HCT116 (cell line): Measurements from ENCODE around the gene IGSF9. TPM values are rescaled to one million over a fixed set of nuclear protein-coding genes. Genes with fewer than 3 reads are reported as not detected.

Experiments used
- ATAC-seq: fragments of 200-7000 bp; cut with Tn5 transposase; 2 replicates; pipeline ENCODE4 v1.9.1; 2020; ENCODE audit warnings: mild to moderate bottlenecking, moderate library complexity
- BruUV-seq: library from RNA; stranded (reverse); fragments of 400-500 nt; replicated peaks from 2 replicates; lab custom pipeline; 2021; lab: Mats Ljungman, UMichigan
- CTCF ChIA-PET: fragments of 300-600 bp; sonication (Branson Sonifier 250); formaldehyde crosslinking; loops from one replicate; lab custom pipeline; 2021; ENCODE audit warnings: antibody characterized with exemption; lab: Charles Lee
- POLR2A ChIA-PET: fragments of 300-600, 350-600 bp; sonication (Branson Sonifier 250); formaldehyde crosslinking; loops from one replicate; lab custom pipeline; 2021; ENCODE audit warnings: antibody characterized with exemption; lab: Charles Lee
- RAD21 ChIA-PET, 2 experiments: fragments of 300-600 bp; sonication (Branson Sonifier 250); formaldehyde crosslinking; loops; one replicate each; lab custom pipeline; 2023; ENCODE audit warnings: low total read pairs in 2 of 2; ENCODE audit not compliant: uncharacterized antibody in 2 of 2, unreplicated experiment in 2 of 2, low non-redundant PET in 1 of 2; lab: Charles Lee
- DNase-seq: peaks from one replicate; pipeline ENCODE4 v3.0.0-alpha.2; 2010; ENCODE audit warnings: low read depth, low spot score
- H2AFZ ChIP-seq: fragments of 200-600 bp; shearing (Covaris generic), sonication (generic); 2 replicates; pipeline ENCODE4 v1.6.1; 2017; ENCODE audit warnings: low read depth, mixed run types, mixed read lengths, antibody characterized with exemption, low read length; ENCODE audit not compliant: poor library complexity, severe bottlenecking
- H3K27ac ChIP-seq: 2 replicates; pipeline ENCODE4 v1.5.1; 2012; ENCODE audit warnings: low read depth, low read length
- H3K27me3 ChIP-seq: fragments of 200-600 bp; sonication (generic); 2 replicates; pipeline ENCODE4 v1.6.1; 2016; ENCODE audit warnings: mixed run types, low read length, mixed read lengths; ENCODE audit not compliant: insufficient read depth
- H3K36me3 ChIP-seq, 2 experiments: fragments of 200-500 bp in 1 of 2; fragments of 200-600 bp in 1 of 2; sonication (Bioruptor generic) in 1 of 2; sonication (generic) in 1 of 2; 2 replicates each; pipeline versions ENCODE4 v1.5.1 to v1.6.1; 2014 to 2016; ENCODE audit warnings: low read length in 2 of 2, inconsistent platforms in 1 of 2, mixed read lengths in 1 of 2, mixed run types in 1 of 2; ENCODE audit not compliant: insufficient read depth in 2 of 2, control insufficient read depth in 1 of 2
- H3K4me1 ChIP-seq, 2 experiments: fragments of 200-600 bp in 1 of 2; sonication (generic) in 1 of 2; 2 replicates each; pipeline versions ENCODE4 v1.5.1 to v1.6.1; 2012 to 2017; ENCODE audit warnings: low read length in 2 of 2, inconsistent platforms in 1 of 2, mild to moderate bottlenecking in 1 of 2, mixed read lengths in 1 of 2, mixed run types in 1 of 2, moderate library complexity in 1 of 2; ENCODE audit not compliant: insufficient read depth in 2 of 2, control insufficient read depth in 1 of 2
- H3K4me2 ChIP-seq: fragments of 200-600 bp; sonication (generic); 2 replicates; pipeline ENCODE4 v1.6.1; 2017; ENCODE audit warnings: mixed run types, low read length, mixed read lengths
- H3K4me3 ChIP-seq, 2 experiments: fragments of 200-600 bp in 1 of 2; sonication (generic) in 1 of 2; replicated peaks in 1 of 2; 2 replicates each; pipeline ENCODE4 v1.5.1; 2011 to 2016; ENCODE audit warnings: low read length in 2 of 2, control low read depth in 1 of 2, low read depth in 1 of 2, mild to moderate bottlenecking in 1 of 2, mixed read lengths in 1 of 2, mixed run types in 1 of 2
- H3K79me2 ChIP-seq: fragments of 200-600 bp; sonication (generic); 2 replicates; pipeline ENCODE4 v1.6.1; 2017; ENCODE audit warnings: mild to moderate bottlenecking, mixed run types, low read length, moderate library complexity, mixed read lengths; ENCODE audit not compliant: insufficient read depth
- H3K9ac ChIP-seq: fragments of 200-600 bp; sonication (generic); 2 replicates; pipeline ENCODE4 v1.6.1; 2016; ENCODE audit warnings: low read length, mixed read lengths
- H3K9me2 ChIP-seq: fragments of 200-600 bp; sonication (generic), shearing (Covaris generic); 2 replicates; pipeline ENCODE4 v1.6.1; 2017; ENCODE audit warnings: mixed run types, mild to moderate bottlenecking, moderate library complexity; ENCODE audit not compliant: insufficient read depth
- H3K9me3 ChIP-seq, 2 experiments: fragments of 200-500 bp in 1 of 2; fragments of 200-600 bp in 1 of 2; sonication (Bioruptor generic) in 1 of 2; sonication (generic) in 1 of 2; 2 replicates each; pipeline ENCODE4 v1.6.1; 2014 to 2017; ENCODE audit warnings: low read length in 2 of 2, mixed read lengths in 2 of 2, inconsistent platforms in 1 of 2, low read depth in 1 of 2, mild to moderate bottlenecking in 1 of 2, mixed run types in 1 of 2, moderate library complexity in 1 of 2; ENCODE audit not compliant: control insufficient read depth in 1 of 2, insufficient read depth in 1 of 2
- H4K20me1 ChIP-seq: fragments of 200-600 bp; sonication (generic), shearing (Covaris generic); 2 replicates; pipeline ENCODE4 v1.6.1; 2017; ENCODE audit warnings: mixed run types, mild to moderate bottlenecking, moderate library complexity; ENCODE audit not compliant: insufficient read depth
- ELF1 ChIP-seq: IDR thresholded peaks from 2 replicates; pipeline ENCODE4 v1.6.1; 2012; ENCODE audit warnings: low read depth, borderline replicate concordance
- FOSL1 ChIP-seq: IDR thresholded peaks from 2 replicates; pipeline ENCODE4 v1.6.1; 2012; ENCODE audit warnings: low read depth
- SRF ChIP-seq: IDR thresholded peaks from 2 replicates; pipeline ENCODE4 v1.6.1; 2012; ENCODE audit warnings: low read depth
- intact Hi-C: fragments of 100-400 bp; cut with micrococcal nuclease; formaldehyde crosslinking; loops from 2 replicates; pipeline ENCODE4 v1.10.0; 2022
- microRNA-seq: library from miRNA; unstranded; fragments of <30 nt; microRNA quantifications from one replicate; pipeline ENCODE4, GENCODE V29; 2016; ENCODE audit warnings: borderline number of aligned reads
- total RNA-seq: library from RNA; stranded (reverse); gene quantifications from one replicate; pipeline ENCODE4 v1.2.1, GENCODE V29; 2021; ENCODE audit not compliant: unreplicated experiment
- TF ChIP-seq, protein P1 (sequence below): IDR thresholded peaks from 2 replicates; pipeline ENCODE4 v1.6.1; 2012

IGSF9 gene
- total RNA-seq, 1 experiment from 2014 or later = 10.3 TPM

DNA sequence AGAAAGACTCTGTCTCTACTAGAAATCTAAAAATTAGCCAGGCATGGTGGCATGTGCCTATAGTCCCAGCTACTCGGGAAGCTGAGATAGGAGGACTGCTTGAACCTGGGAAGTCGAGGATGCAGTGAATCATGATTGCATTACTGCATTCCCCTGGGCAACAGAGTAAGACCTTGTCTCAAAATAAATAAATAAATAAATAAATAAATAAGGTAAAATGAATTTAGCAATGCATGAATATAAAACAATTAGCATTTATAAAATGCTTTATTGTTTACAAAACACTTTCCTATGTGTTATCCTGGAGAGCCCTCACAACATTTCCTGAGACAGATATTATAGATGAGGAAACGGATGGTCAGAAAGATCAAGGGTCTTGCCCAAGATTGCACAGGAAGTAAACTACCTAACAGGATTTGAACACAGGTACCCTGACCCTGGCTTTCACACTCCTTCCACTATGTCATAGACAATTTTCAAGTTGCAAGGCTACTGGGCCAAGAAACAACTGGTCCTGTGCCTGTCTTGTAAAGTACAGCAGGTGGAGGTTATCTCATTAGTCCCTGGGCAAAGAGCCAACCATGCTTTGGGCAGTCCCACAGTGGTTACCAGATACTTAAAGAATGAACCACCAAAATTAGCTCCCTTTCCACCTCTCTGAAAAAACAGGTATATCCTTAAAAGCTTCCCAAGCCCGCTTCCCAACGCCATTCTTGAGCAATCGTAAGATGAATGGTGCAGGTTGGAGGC is 67.5 kb downstream of the IGSF9 start:
- H3K9me2 ChIP-seq = no peaks in the 10 kb centered on the region
- no peaks in the 10 kb centered on the region for H4K20me1 ChIP-seq
- no peak for ATAC-seq
- no TSS peak for BruUV-seq
- CTCF ChIA-PET = interaction anchor here (1.6 kb wide), 1 partner anchor 15 kb away, joined by 3 read pairs; no protein-coding TSS in a partner anchor
- no peak overlapping the region for H2AFZ ChIP-seq
- no peaks in the 10 kb centered on the region for H3K36me3 ChIP-seq
- no peaks in the 10 kb centered on the region for H3K79me2 ChIP-seq
- no peak overlapping the region for H3K4me2 ChIP-seq
- H3K27ac ChIP-seq = no peak overlapping the region
- no peak overlapping the region for H3K9ac ChIP-seq
- POLR2A ChIA-PET = no interaction called here
- H3K4me1 ChIP-seq = peaks cover 19 to 34% of the 10 kb centered on the region in 2 experiments
- DNase-seq = no peak
- H3K27me3 ChIP-seq = no peaks in the 10 kb centered on the region
- no peak overlapping the region for H3K4me3 ChIP-seq
- TF ChIP-seq FOSL1 (no peak), ELF1 (no peak), SRF (no peak)
- TF ChIP-seq, protein P1, sequence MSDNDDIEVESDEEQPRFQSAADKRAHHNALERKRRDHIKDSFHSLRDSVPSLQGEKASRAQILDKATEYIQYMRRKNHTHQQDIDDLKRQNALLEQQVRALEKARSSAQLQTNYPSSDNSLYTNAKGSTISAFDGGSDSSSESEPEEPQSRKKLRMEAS = no peak
- RAD21 ChIA-PET = no interaction called here
- no peaks in the 10 kb centered on the region for H3K9me3 ChIP-seq
- intact Hi-C loops = no loop called here

Small RNA genes within 50 kb of the gene (microRNA-seq; reads per million reads assigned to microRNA genes)
- gene MIR4259 = not detected

Other genes with a start within 250 kb of the IGSF9 start
- gene CRP, start 231.0 kb downstream of the IGSF9 start, total RNA-seq = 1.3 TPM
- 35.8 TPM for gene DUSP23, start 164.7 kb downstream of the IGSF9 start, total RNA-seq
- gene FCRL6, start 143.3 kb downstream of the IGSF9 start, total RNA-seq = not detected
- gene SLAMF8, start 118.7 kb downstream of the IGSF9 start, total RNA-seq = not detected
- gene VSIG8, start 83.0 kb downstream of the IGSF9 start, total RNA-seq = not detected
- gene CFAP45, start 45.4 kb downstream of the IGSF9 start, total RNA-seq = 0.59 TPM
- gene TAGLN2, start 20.1 kb downstream of the IGSF9 start, total RNA-seq = 127 TPM
- gene SLAMF9, start 8.6 kb upstream of the IGSF9 start, total RNA-seq = not detected
- gene PIGM, start 86.4 kb upstream of the IGSF9 start, total RNA-seq = 4.1 TPM
- 0.57 TPM for gene KCNJ10, start 124.5 kb upstream of the IGSF9 start, total RNA-seq
- gene KCNJ9, start 135.9 kb upstream of the IGSF9 start, total RNA-seq = 0.05 TPM
- 35.6 TPM for gene IGSF8, start 153.0 kb upstream of the IGSF9 start, total RNA-seq
- not detected for gene ATP1A2, start 170.1 kb upstream of the IGSF9 start, total RNA-seq
- gene ATP1A4, start 206.0 kb upstream of the IGSF9 start, total RNA-seq = not detected
- gene CASQ1, start 245.0 kb upstream of the IGSF9 start, total RNA-seq = not detected